Activated T-cell treated with anti-CD3 and anti-CD28 coated beads for 24 hours (primary cell): ENCODE results near the gene BACH1.

Source experiments
- DNase-seq: peaks from one replicate; pipeline ENCODE4 v3.0.0-alpha.2; 2020; ENCODE audit warnings: low read depth

Gene BACH1

DNA sequence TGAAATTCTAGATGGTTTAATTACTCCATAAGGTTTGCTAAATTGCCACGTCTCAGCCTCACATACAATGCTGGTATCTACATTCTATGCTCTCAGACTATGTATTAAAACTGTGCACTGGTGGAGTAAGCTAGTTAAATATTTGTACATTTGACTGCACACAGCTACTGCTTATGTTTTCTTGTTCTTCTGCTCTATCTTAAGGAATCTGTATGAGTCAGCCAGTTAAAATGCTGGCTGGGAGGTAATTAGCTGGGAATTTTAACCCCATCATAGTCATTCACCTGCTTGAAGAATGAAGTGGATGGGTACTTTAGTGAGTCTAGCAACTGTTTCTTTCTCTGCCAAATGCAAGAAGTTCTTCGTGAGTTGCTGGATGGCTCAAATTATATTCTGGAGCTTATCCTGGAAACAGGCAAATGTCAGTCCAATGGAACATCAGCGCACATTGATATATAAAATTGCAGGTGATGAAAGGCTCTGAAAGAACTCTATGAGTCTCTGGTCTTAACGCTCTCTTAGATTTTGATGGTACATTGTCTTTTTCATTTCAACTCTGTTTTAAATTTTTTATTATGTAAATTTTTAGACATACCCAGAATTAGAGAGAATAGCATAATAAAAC, 83.4 kb downstream of the BACH1 start:
- no peak for DNase-seq

DNA sequence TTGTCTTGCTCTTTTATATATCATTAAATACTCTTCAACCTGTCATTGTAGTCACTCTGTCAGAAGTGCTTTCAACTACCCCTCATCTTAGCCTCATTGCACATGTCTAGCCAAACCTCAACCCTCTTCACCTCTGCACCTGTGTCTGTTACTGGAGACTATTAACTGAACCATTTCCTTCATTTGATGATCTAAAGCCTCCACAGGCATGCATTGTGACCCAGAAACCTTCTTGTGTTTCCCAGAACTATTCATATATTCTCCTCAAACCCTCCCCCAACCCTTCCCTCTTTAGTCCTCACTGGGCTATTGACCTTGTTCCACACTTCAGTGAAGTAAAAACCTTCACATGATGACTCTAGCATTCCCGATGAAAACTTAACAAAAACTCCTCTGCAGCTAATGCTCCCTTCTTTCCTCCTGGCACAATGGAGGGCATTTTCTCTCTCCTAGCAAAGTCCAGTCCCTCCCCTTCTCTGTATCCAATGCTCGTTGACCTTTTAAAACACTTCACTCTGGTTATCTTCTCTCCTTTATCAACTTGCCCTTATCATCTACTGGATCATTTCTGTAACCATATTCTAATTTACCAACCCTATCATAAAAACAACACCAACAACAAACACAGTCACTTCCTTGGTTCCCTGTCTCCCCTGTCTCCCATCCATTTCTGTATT, 86.1 kb downstream of the BACH1 start:
- no peak for DNase-seq

DNA sequence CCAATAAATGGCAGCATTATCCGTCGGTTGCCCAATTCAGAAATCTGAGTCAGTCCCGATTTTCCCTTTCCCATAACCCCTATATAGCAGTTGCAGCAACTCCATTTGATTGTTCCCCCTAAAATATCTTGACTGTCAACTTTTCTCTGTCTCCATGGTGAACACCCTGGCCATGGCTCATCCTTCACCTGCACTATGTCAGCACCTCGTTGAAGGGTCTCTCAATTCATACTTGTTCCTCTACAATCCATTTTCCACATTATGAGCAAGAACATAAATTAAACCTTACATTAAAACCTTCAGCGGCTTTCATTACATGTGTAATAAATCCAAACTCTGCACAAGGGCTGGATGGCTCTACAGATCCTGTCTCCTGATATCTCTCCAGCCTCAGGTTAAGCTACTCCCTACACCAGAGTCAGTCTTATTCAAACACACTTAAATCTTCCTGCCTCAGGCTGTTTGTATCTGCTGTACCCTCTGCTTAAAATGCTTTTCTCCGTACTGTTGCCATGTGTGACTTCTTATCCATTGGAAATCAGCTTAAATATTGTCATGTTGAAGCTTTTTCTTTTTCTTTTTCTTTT, 87.3 kb downstream of the BACH1 start:
- no peak for DNase-seq

DNA sequence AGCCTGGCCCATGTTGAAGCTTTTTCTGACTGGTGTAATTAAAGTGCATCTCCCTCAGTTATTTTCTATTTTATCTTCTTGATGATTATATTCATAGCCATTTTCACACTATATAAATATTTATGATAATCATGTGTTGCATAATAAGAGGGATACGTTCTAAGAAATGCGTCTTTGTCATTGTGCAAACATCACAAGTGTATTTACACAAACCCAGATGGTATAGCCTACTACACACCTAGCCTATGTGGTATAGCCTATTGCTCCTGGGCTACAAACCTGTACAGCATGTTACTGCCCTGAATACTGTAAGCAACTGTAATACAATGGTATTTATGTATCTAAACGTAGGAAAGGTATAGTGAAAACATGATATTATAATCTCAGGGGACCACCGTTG, 88.1 kb downstream of the BACH1 start:
- no peak for DNase-seq

DNA sequence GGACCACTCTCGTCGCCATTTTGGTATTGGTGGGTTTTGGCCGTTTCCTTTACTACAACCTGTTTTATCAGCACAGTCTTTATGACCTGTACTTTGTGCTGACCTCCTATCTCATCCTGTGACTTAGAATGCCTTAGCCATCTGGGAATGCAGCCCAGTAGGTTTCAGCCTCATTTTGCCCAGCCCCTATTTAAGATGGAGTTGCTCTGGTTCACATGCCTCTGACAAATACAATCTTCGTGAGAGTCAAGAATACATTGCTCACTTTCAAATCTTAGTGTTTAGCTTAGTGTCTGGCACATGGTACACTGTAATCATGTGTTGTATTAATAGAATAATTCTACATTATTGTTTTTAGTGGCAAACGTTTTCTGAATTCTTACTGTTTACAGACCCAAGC, 88.9 kb downstream of the BACH1 start:
- no peak for DNase-seq

DNA sequence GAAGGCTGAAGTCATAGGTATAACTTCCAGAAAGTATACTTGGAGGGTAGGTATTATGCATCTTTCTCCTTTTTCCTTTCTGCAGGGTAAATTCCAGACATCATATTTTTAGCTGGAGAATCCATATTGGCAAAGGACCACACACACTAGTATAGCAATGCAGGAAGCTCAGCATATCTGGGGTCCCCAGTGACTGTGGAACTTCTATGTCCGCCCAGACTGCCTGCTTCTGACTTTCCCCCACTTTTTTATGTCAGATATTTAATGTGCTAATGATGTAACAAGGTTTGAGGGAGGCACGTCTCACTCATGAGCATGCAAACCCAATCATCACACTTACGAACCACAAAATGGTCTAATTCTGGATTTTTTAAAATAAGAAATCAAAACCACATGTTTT, 90.4 kb downstream of the BACH1 start:
- no peak for DNase-seq

DNA sequence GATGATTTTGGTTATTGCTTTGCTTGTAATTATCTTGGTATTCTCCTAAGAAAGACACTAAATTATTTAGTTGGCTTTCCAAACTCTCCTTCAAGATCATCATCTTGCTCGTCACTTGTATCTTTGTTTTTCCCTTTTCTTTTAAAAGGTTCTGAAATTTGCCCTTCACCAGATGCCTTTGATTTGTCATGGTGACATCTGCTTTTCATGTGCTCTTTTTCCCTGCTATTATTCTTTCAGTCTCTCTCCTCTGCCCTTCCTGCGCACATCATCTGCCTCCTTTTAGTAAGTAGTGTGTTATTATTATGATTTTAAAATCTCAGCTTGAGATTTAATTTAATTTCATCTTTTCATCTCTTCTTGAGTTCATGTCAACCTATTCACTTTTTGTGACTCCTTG, 92.1 kb downstream of the BACH1 start:
- no peak for DNase-seq

DNA sequence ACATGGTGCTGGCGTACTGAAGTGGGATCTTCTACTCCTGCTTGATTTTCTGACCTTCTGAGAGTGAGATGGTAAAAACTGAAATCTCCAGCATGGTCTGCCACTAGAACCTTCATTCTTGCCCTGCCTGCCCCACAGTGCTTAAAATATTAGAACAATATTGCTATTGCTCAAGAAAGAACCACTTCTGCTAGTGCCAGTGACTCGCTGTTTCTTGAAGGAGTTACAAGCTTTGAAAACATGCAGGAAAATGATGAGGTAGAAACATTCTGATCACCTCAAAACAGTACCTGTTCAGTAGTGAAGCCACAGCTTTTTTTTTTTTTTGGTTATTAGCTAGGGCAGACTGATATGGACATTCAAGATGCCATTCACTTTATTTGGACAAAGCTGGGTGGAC, 95.3 kb downstream of the BACH1 start:
- DNase-seq = no peak
